Neutrophil (primary cell): ENCODE data around the gene WDR6.

Experiments used
- H3K27ac ChIP-seq: fragments of 200-600 bp; sonication (generic); 2 replicates; pipeline ENCODE4 v1.5.1; 2016; ENCODE audit warnings: mild to moderate bottlenecking, moderate library complexity
- H3K27me3 ChIP-seq: fragments of 200-600 bp; sonication (generic); 2 replicates; pipeline ENCODE4 v1.6.0; 2016; ENCODE audit warnings: mild to moderate bottlenecking
- H3K36me3 ChIP-seq: fragments of 200-600 bp; sonication (generic); 2 replicates; pipeline ENCODE4 v1.5.1; 2017
- H3K4me1 ChIP-seq, 2 experiments: fragments of 200-600 bp in 1 of 2; sonication (generic) in 1 of 2; 1 replicate in 1 of 2; 2 replicates in 1 of 2; pipeline versions ENCODE4 v1.5.1 to v1.6.1; 2013 to 2016; ENCODE audit warnings: low read depth in 1 of 2, low read length in 1 of 2, mild to moderate bottlenecking in 1 of 2, moderate library complexity in 1 of 2; ENCODE audit not compliant: control insufficient read depth in 1 of 2, insufficient read depth in 1 of 2
- H3K4me3 ChIP-seq, 2 experiments: fragments of 200-600 bp in 1 of 2; sonication (generic) in 1 of 2; 1 replicate in 1 of 2; 2 replicates in 1 of 2; pipeline ENCODE4 v1.5.1; 2013 to 2016; ENCODE audit warnings: low read depth in 1 of 2, low read length in 1 of 2, mild to moderate bottlenecking in 1 of 2, moderate library complexity in 1 of 2
- H3K9me3 ChIP-seq: fragments of 200-600 bp; sonication (generic); 2 replicates; pipeline ENCODE4 v1.5.1; 2016
- TF ChIP-seq, protein P1 (sequence below): fragments of 200-600 bp; sonication (generic); IDR thresholded peaks from 2 replicates; pipeline ENCODE4 v1.5.1; 2016; ENCODE audit warnings: antibody characterized with exemption

Gene WDR6

DNA sequence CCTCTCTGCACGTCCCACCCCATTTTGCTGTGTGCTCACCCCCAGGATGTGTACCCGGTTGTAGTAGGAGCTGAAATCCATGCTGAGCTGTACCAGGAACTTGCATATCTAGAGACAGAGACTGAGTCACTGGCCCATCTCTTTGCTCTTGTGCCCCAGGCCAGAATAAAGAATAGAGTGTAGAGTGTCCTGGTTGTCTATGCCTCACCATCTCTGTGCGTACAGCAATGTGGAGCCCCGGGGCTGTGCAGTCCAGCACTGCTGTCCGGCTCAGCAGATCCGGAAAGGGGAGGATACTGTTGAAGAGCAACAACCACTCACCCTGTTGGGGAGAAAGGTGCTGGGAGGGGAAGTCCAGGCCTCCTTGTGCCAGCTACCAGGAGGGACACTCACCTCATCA is 8.6 kb downstream of the WDR6 start:
- Histone ChIP-seq H3K27me3 (no peaks in the 10 kb centered on the region), H3K9me3 (no peaks in the 10 kb centered on the region), H3K27ac (peak overlapping the region; percentile 6), H3K4me1 (peaks cover 37% of the 10 kb centered on the region in 2 experiments), H3K36me3 (peaks cover 37% of the 10 kb centered on the region), H3K4me3 (no peak overlapping the region)
- TF ChIP-seq, protein P1, sequence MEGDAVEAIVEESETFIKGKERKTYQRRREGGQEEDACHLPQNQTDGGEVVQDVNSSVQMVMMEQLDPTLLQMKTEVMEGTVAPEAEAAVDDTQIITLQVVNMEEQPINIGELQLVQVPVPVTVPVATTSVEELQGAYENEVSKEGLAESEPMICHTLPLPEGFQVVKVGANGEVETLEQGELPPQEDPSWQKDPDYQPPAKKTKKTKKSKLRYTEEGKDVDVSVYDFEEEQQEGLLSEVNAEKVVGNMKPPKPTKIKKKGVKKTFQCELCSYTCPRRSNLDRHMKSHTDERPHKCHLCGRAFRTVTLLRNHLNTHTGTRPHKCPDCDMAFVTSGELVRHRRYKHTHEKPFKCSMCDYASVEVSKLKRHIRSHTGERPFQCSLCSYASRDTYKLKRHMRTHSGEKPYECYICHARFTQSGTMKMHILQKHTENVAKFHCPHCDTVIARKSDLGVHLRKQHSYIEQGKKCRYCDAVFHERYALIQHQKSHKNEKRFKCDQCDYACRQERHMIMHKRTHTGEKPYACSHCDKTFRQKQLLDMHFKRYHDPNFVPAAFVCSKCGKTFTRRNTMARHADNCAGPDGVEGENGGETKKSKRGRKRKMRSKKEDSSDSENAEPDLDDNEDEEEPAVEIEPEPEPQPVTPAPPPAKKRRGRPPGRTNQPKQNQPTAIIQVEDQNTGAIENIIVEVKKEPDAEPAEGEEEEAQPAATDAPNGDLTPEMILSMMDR: no peak

GRCh38 chr3:49016414-49017228 is 9.4 kb downstream of the WDR6 start:
- no peak overlapping the region for H3K4me3 ChIP-seq
- H3K9me3 ChIP-seq: no peaks in the 10 kb centered on the region
- H3K4me1 ChIP-seq: peaks cover 37 to 41% of the 10 kb centered on the region in 2 experiments
- no peaks in the 10 kb centered on the region for H3K27me3 ChIP-seq
- TF ChIP-seq, protein P1: no peak
- peak overlapping the region; percentile 99 for H3K27ac ChIP-seq
- H3K36me3 ChIP-seq: peaks cover 35% of the 10 kb centered on the region

DNA sequence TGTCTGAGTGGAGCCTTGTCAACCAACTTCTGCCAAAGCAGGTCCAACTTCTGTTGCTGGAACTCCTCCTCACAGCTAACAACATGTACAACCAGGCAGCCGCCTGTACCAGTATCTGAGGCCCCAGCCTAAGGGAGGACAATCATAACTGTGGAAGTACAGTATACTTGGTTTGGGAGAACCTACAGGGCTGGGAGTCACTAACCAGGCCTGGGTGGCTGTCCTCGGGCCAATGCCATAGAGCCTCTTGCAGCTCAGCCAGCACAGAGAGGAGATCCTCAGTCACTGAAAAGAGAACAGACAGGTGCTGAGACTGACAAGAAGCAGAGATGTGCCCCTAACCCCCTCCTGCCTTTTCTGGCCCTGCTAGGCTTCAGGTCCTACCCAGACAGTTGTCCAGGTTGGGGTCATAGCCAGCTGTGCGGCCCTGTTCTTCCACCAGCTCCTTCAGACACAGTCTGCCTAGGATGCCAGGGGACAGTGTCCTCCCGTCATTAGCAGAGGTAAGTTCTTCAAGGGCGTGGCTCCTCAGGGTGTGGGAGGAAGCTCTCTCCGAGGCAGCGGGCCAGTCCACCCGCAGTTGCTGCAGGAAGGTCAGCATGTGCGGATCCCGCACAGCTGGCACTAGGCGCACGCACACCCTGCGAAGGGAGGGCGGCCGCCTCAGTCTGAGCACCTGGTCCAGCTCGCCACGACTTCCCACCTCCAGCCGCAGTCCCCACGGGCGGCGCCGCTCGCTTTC is 10.2 kb downstream of the WDR6 start:
- Histone ChIP-seq H3K27me3 (no peaks in the 10 kb centered on the region), H3K4me3 (peak overlapping the region; percentile 97 to 99), H3K4me1 (peaks cover 39 to 43% of the 10 kb centered on the region in 2 experiments), H3K27ac (peak overlapping the region; percentile 99), H3K9me3 (no peaks in the 10 kb centered on the region), H3K36me3 (peaks cover 28% of the 10 kb centered on the region)
- TF ChIP-seq, protein P1: no peak

DNA sequence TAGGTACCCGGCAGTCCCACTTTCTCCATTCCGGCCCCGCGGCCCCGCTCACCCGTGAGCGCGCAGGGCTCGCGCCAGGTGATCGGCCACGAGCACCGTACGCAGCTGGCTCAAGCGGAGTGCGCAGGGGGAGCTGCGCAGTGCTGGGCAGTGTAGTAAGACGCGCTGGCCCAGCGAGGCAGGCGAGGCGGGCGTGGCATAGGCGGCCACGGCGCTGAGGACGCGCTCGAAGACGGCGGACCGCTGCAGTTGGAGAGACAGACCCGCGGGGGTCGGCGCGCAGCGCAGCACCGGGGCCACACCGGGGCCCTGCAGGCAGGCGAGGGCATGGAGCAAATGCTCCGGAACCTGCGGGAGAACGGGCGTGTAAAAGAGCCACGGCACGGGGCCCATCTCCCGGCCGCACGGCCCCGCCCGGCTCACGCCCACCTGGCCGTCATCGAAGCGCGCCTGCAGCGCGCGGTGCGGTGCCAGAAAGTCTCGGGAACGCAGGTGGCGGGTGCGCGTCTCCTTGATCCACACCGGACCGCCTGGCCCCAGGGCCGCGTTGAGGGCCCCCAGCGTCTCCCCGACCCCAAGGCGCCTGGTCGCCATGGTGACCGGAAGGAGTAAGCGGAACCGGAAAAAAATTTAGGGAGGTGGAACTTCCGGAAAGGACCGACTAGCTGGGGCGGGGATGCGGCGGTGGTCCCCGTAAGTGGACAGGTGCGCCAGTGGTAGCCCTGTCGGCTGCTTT is 10.9 kb downstream of the WDR6 start, which contains the start of gene DALRD3:
Gene DALRD3, minus strand, starts transcription at position 610 of the 736 bp plus-strand sequence. Its CDS starts 16 bp downstream, at position 594.
- peak within 1 kb of the TSS; percentile 99 for H3K27ac ChIP-seq
- peaks cover 46 to 50% of the 10 kb centered on the region in 2 experiments for H3K4me1 ChIP-seq
- no peaks in the 10 kb centered on the region for H3K27me3 ChIP-seq
- H3K36me3 ChIP-seq: peaks cover 23% of the 10 kb centered on the region
- TF ChIP-seq, protein P1: no peak
- no peaks in the 10 kb centered on the region for H3K9me3 ChIP-seq
- H3K4me3 ChIP-seq: peak within 1 kb of the TSS; percentile 97 to 99

GRCh38 chr3:49018707-49019006 is 11.5 kb downstream of the WDR6 start:
- no peaks in the 10 kb centered on the region for H3K9me3 ChIP-seq
- H3K4me1 ChIP-seq: peaks cover 48 to 52% of the 10 kb centered on the region in 2 experiments
- TF ChIP-seq, protein P1: no peak
- no peaks in the 10 kb centered on the region for H3K27me3 ChIP-seq
- peak overlapping the region; percentile 97 to 99 for H3K4me3 ChIP-seq
- peaks cover 24% of the 10 kb centered on the region for H3K36me3 ChIP-seq
- H3K27ac ChIP-seq: peak overlapping the region; percentile 99
